ENCODE results near the gene SPEG. TPM values are rescaled to one million over a fixed set of nuclear protein-coding genes. Genes with fewer than 3 reads are reported as not detected.

Gene SPEG
- polyA plus RNA-seq, 1 donor (not counting 4 experiments of a cell fraction or from before 2014, with no cell fraction given) = 18.8 TPM

GRCh38 chr2:219485201-219485580 lies 50.5 kb downstream of the SPEG start:
- Histone ChIP-seq H3K4me1 (ENCODE audit: control insufficient read depth, extremely low read depth, insufficient read depth, low read length) (no peaks in the 10 kb centered on the region), H3K4me2 (ENCODE audit: control insufficient read depth, extremely low read depth, insufficient read depth, low read depth, low read length) (no peak overlapping the region), H3K79me2 (ENCODE audit: control insufficient read depth, insufficient read depth, low read length) (no peaks in the 10 kb centered on the region), H2AFZ (ENCODE audit: control insufficient read depth, low read length) (no peak overlapping the region), H3K27ac (ENCODE audit: control insufficient read depth, insufficient read depth, low read length) (no peak overlapping the region), H3K9ac (ENCODE audit: control insufficient read depth, extremely low read depth, insufficient read depth, low read length) (no peak overlapping the region), H3K9me3 (ENCODE audit: control insufficient read depth, low read depth, low read length) (no peaks in the 10 kb centered on the region), H3K27me3 (ENCODE audit: control insufficient read depth, extremely low read depth, insufficient read depth, low read length) (peaks cover 45% of the 10 kb centered on the region), H3K4me3 (ENCODE audit: control insufficient read depth in 2 of 3, extremely low read depth in 1 of 3, insufficient read depth in 2 of 3, low read depth in 1 of 3, low read length in 3 of 3) (no peak overlapping the region), H3K9me1 (ENCODE audit: control insufficient read depth, extremely low read depth, insufficient read depth, low read length) (no peaks in the 10 kb centered on the region), H3K36me3 (ENCODE audit: control insufficient read depth in 2 of 2, extremely low read depth in 1 of 2, insufficient read depth in 2 of 2, low read length in 2 of 2) (peaks cover 0 to 9% of the 10 kb centered on the region in 2 experiments), H4K20me1 (ENCODE audit: control insufficient read depth, extremely low read depth, insufficient read depth, low read length) (no peaks in the 10 kb centered on the region)
- FAIRE-seq (no peak), DNase-seq (ENCODE audit: low read depth, low spot score) (no peak)
- TF ChIP-seq CTCF (optimal IDR thresholded peaks at IDR 0.05 in 1 of 3, IDR thresholded peaks at IDR 0.05 in 1 of 3, conservative IDR thresholded peaks at IDR 0.05 in 1 of 3; ENCODE audit: extremely low read depth in 1 of 3, insufficient read depth in 2 of 3, low read length in 3 of 3) (no peak), EZH2 (IDR thresholded peaks at IDR 0.05; ENCODE audit: low read length) (no peak)
- dilution Hi-C loops (cut with MboI; ENCODE audit: extremely low pct_ligation_motif_present, low sequenced_read_pairs) = no loop called here

GRCh38 chr2:219486380-219486959 lies 51.8 kb downstream of the SPEG start:
- DNase-seq (ENCODE audit: low read depth, low spot score) = no peak
- Histone ChIP-seq H3K4me1 (ENCODE audit: control insufficient read depth, extremely low read depth, insufficient read depth, low read length) (no peaks in the 10 kb centered on the region), H3K9me3 (ENCODE audit: control insufficient read depth, low read depth, low read length) (no peaks in the 10 kb centered on the region), H3K36me3 (ENCODE audit: control insufficient read depth in 2 of 2, extremely low read depth in 1 of 2, insufficient read depth in 2 of 2, low read length in 2 of 2) (peaks cover 0 to 2% of the 10 kb centered on the region in 2 experiments), H2AFZ (ENCODE audit: control insufficient read depth, low read length) (no peak overlapping the region), H3K4me3 (ENCODE audit: control insufficient read depth in 2 of 3, extremely low read depth in 1 of 3, insufficient read depth in 2 of 3, low read depth in 1 of 3, low read length in 3 of 3) (no peak overlapping the region), H3K27me3 (ENCODE audit: control insufficient read depth, extremely low read depth, insufficient read depth, low read length) (peaks cover 45% of the 10 kb centered on the region), H3K9me1 (ENCODE audit: control insufficient read depth, extremely low read depth, insufficient read depth, low read length) (no peaks in the 10 kb centered on the region), H4K20me1 (ENCODE audit: control insufficient read depth, extremely low read depth, insufficient read depth, low read length) (no peaks in the 10 kb centered on the region), H3K27ac (ENCODE audit: control insufficient read depth, insufficient read depth, low read length) (no peak overlapping the region), H3K9ac (ENCODE audit: control insufficient read depth, extremely low read depth, insufficient read depth, low read length) (no peak overlapping the region), H3K79me2 (ENCODE audit: control insufficient read depth, insufficient read depth, low read length) (no peaks in the 10 kb centered on the region), H3K4me2 (ENCODE audit: control insufficient read depth, extremely low read depth, insufficient read depth, low read depth, low read length) (no peak overlapping the region)
- dilution Hi-C loops (cut with MboI; ENCODE audit: extremely low pct_ligation_motif_present, low sequenced_read_pairs) = no loop called here
- TF ChIP-seq EZH2 (IDR thresholded peaks at IDR 0.05; ENCODE audit: low read length) (no peak), CTCF (optimal IDR thresholded peaks at IDR 0.05 in 1 of 3, IDR thresholded peaks at IDR 0.05 in 1 of 3, conservative IDR thresholded peaks at IDR 0.05 in 1 of 3; ENCODE audit: extremely low read depth in 1 of 3, insufficient read depth in 2 of 3, low read length in 3 of 3) (no peak)
- FAIRE-seq = no peak
